ENCODE data around the gene LYPD3. TPM values are rescaled to one million over a fixed set of nuclear protein-coding genes. Genes with fewer than 3 reads are reported as not detected.

The LYPD3 gene
- polyA plus RNA-seq, 1 of the 3 experiments (the other 2 are of a cell fraction) = 4.2 TPM

DNA sequence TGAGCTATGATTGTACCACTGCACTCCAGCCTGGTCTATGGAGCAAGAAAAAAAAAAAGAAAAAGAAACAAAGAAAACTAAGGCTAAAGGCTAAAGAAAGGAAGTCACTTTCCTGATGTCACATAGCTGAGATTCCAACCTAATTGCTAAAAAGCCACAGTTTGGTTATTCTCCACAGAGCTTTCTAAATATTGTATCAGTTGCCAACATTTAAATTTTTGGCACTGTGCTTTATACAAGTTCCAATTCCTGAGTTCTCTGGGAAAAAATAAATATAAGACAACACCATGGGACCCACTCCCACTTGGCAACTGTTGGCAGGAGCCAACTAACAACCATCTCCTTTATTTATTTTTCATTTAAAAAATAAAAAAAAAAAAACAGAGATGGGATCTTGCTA lies 11.2 kb upstream of the LYPD3 start:
- H3F3A ChIP-seq (replicated peaks; ENCODE audit: insufficient read depth) = peaks cover 7% of the 10 kb centered on the region
- no peaks in the 10 kb centered on the region for H3K9me3 ChIP-seq
- TF ChIP-seq EP300 (IDR thresholded peaks at IDR 0.05; ENCODE audit: borderline replicate concordance in 1 of 2, low read depth in 1 of 2, low read length in 1 of 2) = no peak
- peak; percentile 33; the same call in 1 of the 2 replicates for TF ChIP-seq NFIC (IDR thresholded peaks at IDR 0.05; ENCODE audit: borderline replicate concordance)
- no peak for TF ChIP-seq RAD21 (IDR thresholded peaks at IDR 0.05; ENCODE audit: low read length)
- POLR2A ChIA-PET = no interaction called here
- DNase-seq = no peak
- H3K9ac ChIP-seq = no peak overlapping the region
- no peak overlapping the region for H2AFZ ChIP-seq (ENCODE audit: low read depth)
- H3K4me1 ChIP-seq (ENCODE audit: control insufficient read depth in 1 of 2, insufficient read depth in 2 of 2, low read depth in 1 of 2, low read length in 1 of 2) = peaks cover 3 to 5% of the 10 kb centered on the region in 2 experiments; a peak in 2 of 4 replicates
- H3K4me2 ChIP-seq = no peak overlapping the region
- H3K36me3 ChIP-seq (replicated peaks in 1 of 2; ENCODE audit: control insufficient read depth in 1 of 2, insufficient read depth in 2 of 2, low read length in 1 of 2) = no peaks in the 10 kb centered on the region
- H3K4me3 ChIP-seq (ENCODE audit: low read depth in 2 of 2, low read length in 1 of 2) = no peak overlapping the region
- no peaks in the 10 kb centered on the region for H4K20me1 ChIP-seq (ENCODE audit: insufficient read depth)
- no peaks in the 10 kb centered on the region for H3K9me2 ChIP-seq
- peak overlapping the region in 1 of 2 experiments; percentile 48; a peak in 2 of 4 replicates for H3K27ac ChIP-seq (ENCODE audit: low read depth in 2 of 2, low read length in 1 of 2)
- CTCF ChIA-PET = interaction anchor here (0.8 kb wide), 1 partner anchor 43 kb away, joined by 4 read pairs; no protein-coding TSS in a partner anchor
- no peaks in the 10 kb centered on the region for H3K79me2 ChIP-seq (ENCODE audit: insufficient read depth)
- H3K27me3 ChIP-seq (ENCODE audit: insufficient read depth) = no peaks in the 10 kb centered on the region

DNA sequence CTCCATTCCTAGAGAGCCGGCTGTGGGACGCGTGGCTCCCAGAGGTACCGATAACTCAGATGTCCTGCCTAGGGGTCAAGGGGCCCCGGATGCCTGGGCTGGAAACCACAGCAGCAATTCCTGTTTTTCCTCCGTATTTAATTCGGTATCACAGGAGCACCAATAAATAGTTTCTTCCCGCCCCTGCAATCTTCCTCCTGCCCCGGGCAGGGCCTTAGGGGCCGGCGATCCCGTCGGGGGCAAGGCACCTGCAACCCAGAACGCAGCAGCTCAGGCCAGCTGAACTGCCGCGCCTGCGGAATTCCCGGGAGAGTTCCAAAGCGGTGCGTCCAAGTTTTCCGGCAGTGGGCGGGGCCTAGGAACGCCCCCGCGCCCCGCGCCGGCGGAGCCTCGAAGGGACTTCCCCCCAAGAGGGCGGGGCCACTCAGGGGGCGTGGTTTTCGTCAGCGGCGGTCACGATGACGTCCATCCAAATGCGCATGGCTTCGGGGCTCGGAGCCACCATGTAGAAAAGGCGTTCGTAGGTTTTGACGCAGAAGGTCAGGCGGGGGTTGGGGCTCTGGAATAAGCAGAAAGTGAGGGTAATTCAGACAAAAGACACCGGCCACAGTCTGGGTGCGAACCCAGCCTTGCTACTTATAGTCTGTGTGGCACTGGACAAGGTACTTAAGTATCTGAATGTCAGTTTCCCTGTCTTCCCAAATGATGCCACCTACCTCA lies 9.7 kb upstream of the LYPD3 start:
- Histone ChIP-seq H3K4me1 (ENCODE audit: control insufficient read depth in 1 of 2, insufficient read depth in 2 of 2, low read depth in 1 of 2, low read length in 1 of 2) (peaks cover 3 to 5% of the 10 kb centered on the region in 2 experiments; a peak in 2 of 4 replicates), H3K79me2 (ENCODE audit: insufficient read depth) (no peaks in the 10 kb centered on the region), H3K27ac (ENCODE audit: low read depth in 2 of 2, low read length in 1 of 2) (peak overlapping the region; percentile 29 to 48; a peak in 2 of 4 replicates), H2AFZ (ENCODE audit: low read depth) (peak overlapping the region; percentile 86), H3K9me3 (no peaks in the 10 kb centered on the region), H3K4me2 (peak overlapping the region; percentile 61), H3F3A (replicated peaks; ENCODE audit: insufficient read depth) (peaks cover 7% of the 10 kb centered on the region), H3K9ac (peak overlapping the region; percentile 44), H3K36me3 (replicated peaks in 1 of 2; ENCODE audit: control insufficient read depth in 1 of 2, insufficient read depth in 2 of 2, low read length in 1 of 2) (no peaks in the 10 kb centered on the region), H4K20me1 (ENCODE audit: insufficient read depth) (no peaks in the 10 kb centered on the region), H3K27me3 (ENCODE audit: insufficient read depth) (no peaks in the 10 kb centered on the region), H3K4me3 (ENCODE audit: low read depth in 2 of 2, low read length in 1 of 2) (peak overlapping the region; percentile 18 to 35; a peak in 3 of 4 replicates), H3K9me2 (no peaks in the 10 kb centered on the region)
- POLR2A ChIA-PET = interaction anchor here (1.2 kb wide), 1 partner anchor 11 kb away, joined by 5 read pairs; no protein-coding TSS in a partner anchor
- DNase-seq = peak; percentile 99
- 28% methylated on average over 22 of the region's 46 CpGs for WGBS (ENCODE audit: low lambda C conversion rate)
- CTCF ChIA-PET = interaction anchor here (1.4 to 3.0 kb wide), 4 partner anchors 11 to 44 kb away, joined by 3 to 16 read pairs (median 12); partner anchors contain the start of gene LYPD3
- TF ChIP-seq NFIC (IDR thresholded peaks at IDR 0.05; ENCODE audit: borderline replicate concordance) (no peak), YY1 (IDR thresholded peaks at IDR 0.05; ENCODE audit: low read depth) (0 out of 2 replicates have a peak, but pooled peaks have one; percentile 28), EP300 (IDR thresholded peaks at IDR 0.05; ENCODE audit: borderline replicate concordance in 1 of 2, low read depth in 1 of 2, low read length in 1 of 2) (no peak), TAF1 (IDR thresholded peaks at IDR 0.05; ENCODE audit: borderline replicate concordance, low read depth, low read length) (peak; percentile 13; the same call in 1 of the 2 replicates), FOSL2 (IDR thresholded peaks at IDR 0.05; ENCODE audit: borderline replicate concordance, low read depth) (no peak), NRF1 (IDR thresholded peaks at IDR 0.05; ENCODE audit: low read depth, low read length) (peak; percentile 54), MXI1 (IDR thresholded peaks at IDR 0.05; ENCODE audit: low read depth, low read length) (peak; percentile 93), SIN3A (IDR thresholded peaks at IDR 0.05; ENCODE audit: borderline replicate concordance, low read depth, low read length) (peak; percentile 64), JUND (IDR thresholded peaks at IDR 0.05) (no peak)
- TF ChIP-seq, protein P1, sequence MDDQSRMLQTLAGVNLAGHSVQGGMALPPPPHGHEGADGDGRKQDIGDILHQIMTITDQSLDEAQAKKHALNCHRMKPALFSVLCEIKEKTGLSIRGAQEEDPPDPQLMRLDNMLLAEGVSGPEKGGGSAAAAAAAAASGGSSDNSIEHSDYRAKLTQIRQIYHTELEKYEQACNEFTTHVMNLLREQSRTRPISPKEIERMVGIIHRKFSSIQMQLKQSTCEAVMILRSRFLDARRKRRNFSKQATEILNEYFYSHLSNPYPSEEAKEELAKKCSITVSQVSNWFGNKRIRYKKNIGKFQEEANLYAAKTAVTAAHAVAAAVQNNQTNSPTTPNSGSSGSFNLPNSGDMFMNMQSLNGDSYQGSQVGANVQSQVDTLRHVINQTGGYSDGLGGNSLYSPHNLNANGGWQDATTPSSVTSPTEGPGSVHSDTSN (IDR thresholded peaks at IDR 0.05) = peak; percentile 68
- TF ChIP-seq, protein P2, sequence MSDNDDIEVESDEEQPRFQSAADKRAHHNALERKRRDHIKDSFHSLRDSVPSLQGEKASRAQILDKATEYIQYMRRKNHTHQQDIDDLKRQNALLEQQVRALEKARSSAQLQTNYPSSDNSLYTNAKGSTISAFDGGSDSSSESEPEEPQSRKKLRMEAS (IDR thresholded peaks at IDR 0.05; ENCODE audit: low read depth) = peak; percentile 94
- TF ChIP-seq, protein P3, sequence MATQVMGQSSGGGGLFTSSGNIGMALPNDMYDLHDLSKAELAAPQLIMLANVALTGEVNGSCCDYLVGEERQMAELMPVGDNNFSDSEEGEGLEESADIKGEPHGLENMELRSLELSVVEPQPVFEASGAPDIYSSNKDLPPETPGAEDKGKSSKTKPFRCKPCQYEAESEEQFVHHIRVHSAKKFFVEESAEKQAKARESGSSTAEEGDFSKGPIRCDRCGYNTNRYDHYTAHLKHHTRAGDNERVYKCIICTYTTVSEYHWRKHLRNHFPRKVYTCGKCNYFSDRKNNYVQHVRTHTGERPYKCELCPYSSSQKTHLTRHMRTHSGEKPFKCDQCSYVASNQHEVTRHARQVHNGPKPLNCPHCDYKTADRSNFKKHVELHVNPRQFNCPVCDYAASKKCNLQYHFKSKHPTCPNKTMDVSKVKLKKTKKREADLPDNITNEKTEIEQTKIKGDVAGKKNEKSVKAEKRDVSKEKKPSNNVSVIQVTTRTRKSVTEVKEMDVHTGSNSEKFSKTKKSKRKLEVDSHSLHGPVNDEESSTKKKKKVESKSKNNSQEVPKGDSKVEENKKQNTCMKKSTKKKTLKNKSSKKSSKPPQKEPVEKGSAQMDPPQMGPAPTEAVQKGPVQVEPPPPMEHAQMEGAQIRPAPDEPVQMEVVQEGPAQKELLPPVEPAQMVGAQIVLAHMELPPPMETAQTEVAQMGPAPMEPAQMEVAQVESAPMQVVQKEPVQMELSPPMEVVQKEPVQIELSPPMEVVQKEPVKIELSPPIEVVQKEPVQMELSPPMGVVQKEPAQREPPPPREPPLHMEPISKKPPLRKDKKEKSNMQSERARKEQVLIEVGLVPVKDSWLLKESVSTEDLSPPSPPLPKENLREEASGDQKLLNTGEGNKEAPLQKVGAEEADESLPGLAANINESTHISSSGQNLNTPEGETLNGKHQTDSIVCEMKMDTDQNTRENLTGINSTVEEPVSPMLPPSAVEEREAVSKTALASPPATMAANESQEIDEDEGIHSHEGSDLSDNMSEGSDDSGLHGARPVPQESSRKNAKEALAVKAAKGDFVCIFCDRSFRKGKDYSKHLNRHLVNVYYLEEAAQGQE (IDR thresholded peaks at IDR 0.05; ENCODE audit: low read depth, low read length) = no peak

Measured in SK-N-SH (cell line).